Mesenteric fat pad (tissue), 1 donor: ENCODE data around the gene RASSF1. TPM values are rescaled to one million over a fixed set of nuclear protein-coding genes. Genes with fewer than 3 reads are reported as not detected.

Experiments
- DNase-seq: peaks from one replicate; pipeline ENCODE4 v3.0.0-alpha.2; 2020; ENCODE audit warnings: low spot score
- total RNA-seq: library from RNA; stranded (reverse); fragmentation: NEBNext Ultra II Directional; extraction: Animal tissue kit (Norgen Biotek cat#: 25700); gene quantifications from one replicate; pipeline ENCODE4 v1.2.1, GENCODE V29; 2021
- donor health status: DM: yes; HTN: yes; CAD: no.

The RASSF1 gene
- total RNA-seq, 1 donor from 2014 or later: 45.3 TPM

GRCh38 chr3:50369012-50369670, 28.5 kb upstream of the RASSF1 start:
- DNase-seq: no peak

DNA sequence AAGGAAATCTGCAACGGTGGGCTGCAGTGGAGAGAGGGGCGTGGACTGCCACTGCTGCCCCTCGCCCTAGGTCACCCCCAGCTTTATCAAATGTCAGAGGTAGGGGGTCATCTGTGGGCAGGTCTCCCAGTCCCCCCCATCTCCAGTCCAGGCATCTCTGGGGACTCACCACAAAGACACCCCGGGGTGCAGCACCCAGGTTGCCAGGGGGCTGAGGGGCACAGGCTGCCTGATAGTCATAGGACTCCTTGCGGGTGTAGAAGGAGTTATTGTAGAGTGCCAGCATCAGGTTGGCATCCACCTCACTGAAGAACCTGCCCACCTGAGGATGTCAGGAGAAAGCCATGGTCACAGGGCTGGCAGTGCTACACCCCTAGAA, 25.2 kb upstream of the RASSF1 start:
- no peak for DNase-seq

DNA sequence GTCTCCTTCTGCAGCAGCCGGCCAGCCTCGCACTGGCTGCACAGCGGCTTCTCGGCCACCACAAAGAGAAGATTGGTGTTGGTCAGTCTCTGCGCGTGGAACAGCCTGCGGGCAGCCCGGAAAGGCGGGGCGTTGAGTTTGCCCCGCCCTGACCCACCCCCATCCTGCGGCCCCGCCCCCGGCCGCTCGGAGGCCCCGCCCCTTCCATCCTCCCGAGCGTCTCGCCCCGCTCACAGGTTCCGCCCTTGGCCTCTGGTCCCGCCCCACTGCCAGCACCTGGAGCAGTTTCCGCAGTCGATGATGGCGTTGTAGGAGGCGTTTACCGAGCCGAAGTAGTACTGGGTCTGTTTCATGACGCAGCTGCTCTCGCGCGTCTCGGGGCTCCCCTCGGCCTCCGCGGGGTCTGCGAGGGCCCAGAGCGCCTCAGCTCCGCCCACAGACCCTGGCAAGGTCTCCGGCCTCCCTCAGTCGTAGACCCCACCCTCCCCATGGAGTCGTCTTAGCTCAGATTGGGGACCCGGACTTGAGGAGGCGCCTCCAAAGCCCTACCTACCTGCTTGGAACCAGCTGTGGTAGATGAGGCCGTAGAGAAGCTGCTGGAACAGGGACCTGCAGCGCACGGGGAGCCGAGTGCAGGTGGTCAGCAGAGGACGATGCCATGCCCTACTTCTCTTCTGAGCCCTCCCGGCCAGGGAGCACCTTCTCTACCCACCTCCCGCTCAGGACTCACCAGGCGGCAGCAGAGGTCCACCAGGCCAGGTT, 24.6 kb upstream of the RASSF1 start:
- DNase-seq: peak; percentile 95

DNA sequence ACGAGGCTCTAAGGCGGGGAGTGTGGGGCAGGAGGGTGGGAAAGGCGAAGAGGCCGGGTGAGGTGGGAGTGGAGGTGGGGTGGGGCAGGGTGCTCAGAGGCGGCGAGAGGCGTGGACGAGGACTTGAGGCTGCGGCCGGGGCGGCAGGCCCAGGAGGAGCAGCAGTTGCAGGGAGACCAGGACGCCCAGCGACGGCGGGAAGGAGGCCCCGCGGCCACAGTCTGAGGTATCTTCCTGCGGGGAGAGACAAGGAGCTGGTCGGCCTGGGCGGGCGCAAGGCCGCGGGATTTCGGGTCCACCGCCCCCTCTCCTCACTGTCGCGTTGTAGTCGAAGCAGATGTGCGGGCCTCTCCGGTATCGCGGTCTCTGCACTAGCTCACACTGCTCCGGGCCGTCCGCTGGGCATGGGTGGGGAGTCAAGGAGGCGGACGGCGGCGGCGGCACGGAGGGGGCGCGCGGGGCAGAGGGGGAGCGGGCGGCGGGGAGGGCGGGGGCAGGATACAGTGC, 24.0 kb upstream of the RASSF1 start:
- no peak for DNase-seq

DNA sequence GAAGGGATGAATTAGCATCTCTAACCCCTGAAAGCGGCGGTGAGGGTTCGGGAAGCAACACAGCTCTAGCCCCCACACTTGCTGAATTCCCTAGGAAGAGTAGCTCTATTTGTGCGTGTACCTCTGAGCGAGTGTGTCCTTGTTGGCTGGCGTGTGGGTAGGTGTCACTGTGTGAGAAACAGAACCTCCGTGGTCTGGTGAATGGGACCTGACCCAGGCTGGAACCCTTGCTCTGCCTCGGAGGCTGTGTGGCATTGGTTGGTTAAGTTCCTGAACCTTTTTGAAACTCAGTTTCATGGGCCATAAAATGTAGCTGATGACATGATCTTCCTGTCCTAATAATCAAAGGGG, 19.1 kb upstream of the RASSF1 start:
- DNase-seq: no peak

DNA sequence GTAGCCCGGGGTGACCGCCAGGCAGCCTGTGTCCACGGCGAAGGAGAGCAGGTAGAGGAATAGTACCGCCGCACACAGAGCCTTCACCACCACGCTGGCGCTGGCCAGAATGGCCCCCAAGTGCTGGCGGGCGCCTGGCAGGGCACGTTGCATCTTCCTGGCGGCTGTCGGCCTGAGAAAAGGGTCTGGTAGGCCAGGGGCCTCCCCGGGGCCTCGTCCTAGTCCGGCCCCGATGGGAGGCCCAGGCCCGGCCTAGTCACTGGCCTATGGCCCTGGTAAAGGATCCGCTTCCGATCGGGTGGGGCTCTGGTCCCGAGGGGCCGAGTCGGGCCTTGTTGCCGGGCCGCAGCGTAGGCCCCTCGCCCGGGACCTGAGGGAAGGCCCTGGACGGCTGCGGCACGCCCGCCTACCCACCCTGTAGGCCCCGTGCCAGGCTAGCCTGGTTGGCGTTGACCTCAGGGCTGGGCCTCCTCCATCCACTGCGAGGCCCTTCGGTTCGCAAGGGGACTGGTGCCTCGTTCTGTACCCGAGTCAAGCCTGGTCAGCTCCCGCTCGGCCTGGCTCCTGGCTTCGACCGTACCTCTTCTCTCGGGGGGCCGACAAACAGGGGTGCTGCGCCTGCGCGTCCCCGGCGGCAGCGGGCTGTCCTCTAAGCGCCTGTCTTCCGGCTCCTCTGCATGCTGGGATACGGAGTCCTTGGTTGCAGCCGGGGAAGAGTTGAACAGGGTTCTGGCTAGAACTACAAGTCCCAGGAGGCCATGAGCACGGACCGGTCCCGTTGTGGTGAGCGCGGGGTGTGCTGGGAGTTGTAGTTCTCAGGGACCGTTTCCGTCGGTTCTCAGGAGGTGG, 18.5 kb upstream of the RASSF1 start, which contains the start of gene TMEM115:
TMEM115 (minus strand) TSS at position 611 of the 849 bp plus-strand sequence; CDS start at position 153, 458 bp downstream.
- peak; percentile 97 for DNase-seq

DNA sequence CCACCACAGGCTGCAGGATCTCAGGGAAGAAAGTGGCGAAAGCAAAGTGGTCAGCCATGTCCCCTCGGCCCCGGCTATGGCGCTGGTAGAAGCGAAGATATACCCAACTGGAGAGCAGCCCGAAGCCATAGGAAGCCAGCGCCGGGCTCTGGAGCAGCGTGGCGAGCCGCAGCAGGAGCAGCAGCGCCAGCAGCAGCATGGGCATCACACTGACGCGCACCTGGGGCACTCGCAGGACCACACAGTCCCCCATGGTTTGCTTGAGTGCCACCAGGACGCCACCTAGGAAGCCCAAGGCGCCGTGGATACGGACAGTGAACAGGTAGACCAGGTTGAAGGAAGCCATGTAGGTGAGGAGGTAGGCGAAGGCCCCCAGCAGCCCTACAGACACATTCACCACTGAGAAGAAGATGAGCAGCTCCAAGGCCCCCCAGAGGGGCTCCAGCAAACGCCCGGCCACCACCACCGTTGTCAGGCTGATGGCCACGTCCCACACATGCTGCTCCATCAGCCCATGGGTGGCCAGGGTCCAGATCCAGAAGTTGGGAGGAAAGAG, 17.8 kb upstream of the RASSF1 start:
- DNase-seq: no peak

DNA sequence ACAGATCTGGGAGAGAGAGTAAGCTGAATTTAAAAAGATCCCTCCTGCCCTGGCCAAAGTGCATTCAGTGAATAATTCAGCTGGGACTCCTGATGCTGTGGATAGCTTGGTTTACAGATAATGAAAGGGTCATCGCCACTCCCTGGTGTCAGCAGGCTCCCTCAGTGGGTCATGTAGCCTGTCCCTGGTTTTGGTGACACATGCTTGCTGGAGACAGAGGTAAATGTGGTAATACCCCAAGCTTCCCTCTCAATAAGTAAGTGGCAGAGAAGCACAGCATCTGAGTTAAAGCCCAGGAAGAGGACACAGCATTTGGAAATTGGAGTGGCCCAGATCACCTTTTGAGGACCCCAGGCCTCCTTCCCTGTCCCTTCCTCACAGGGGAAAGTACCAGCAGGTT, 16.8 kb upstream of the RASSF1 start:
- DNase-seq: no peak

DNA sequence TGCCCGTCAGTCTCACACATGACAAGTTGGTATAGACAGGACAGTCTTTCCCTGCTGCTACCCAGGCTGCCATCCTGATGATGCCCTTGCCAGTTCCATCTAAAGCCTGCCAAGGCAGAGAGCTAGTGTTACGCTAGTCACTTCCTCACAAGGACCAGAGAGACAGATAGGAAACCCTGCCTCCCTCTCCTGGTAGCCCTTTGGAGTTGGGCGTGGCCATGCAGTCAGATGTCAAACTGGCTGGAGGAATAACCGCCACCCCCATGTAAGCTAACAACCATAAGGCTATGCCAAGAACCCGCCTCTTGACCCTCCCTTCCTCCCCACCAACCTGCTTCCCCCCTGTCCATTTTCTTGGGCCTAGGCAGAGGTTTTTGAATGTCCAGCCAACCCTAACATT, 15.9 kb upstream of the RASSF1 start:
- DNase-seq: no peak

DNA sequence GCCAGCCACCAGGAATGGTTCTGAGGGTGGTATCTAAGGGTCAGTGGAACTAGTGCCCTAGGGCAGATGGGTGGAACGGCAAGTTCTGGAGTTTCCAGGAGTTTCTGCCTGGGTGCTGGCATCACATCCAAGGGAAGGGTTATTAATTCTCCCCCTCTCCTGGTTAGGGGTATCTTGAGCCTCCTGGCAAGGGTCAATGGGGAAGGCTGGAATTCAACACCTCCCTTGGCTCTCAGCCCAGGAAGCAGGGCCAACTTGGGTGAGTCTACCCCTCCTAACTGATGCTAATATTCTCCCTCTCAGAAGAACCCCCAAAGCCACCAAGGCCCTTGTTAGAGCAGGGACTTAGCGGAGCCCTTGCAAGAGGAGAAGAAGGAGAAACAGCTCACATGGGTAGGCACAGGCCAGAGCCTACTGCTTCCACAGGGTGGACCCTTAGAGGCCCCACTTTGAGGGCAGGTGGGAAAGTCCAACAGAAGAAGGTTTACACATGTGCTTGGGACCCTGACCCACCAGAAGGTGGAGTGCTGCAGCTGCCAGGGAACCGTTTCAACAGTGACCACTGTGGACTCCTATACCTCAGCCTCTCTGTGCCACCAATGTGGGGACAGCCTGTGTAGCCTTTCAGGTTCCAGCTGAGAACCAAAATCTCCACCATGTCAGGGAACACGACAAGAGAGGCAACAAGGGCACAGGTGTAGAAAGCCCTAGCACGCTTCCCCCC, 15.4 kb upstream of the RASSF1 start:
- DNase-seq: no peak

DNA sequence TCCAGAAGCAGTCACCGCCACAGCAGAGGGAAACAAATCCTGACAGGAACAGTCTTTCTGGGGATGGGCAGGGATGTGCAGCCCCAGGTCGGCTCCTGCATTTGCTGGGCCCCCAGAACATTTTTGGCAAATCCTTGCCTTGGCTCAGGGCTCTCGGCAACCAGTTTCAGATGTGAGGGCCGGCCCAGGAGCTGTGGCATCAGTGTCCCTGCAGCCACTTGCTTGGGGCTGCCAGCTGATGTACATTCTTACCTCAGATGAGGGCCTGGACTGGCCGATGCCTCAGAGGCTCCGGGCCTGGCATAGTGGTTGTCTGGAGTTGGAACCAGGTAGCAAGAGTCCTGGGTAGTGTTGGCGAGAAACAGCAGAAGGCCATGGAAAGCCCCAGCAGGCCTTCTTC, 14.2 kb upstream of the RASSF1 start:
- DNase-seq: no peak

DNA sequence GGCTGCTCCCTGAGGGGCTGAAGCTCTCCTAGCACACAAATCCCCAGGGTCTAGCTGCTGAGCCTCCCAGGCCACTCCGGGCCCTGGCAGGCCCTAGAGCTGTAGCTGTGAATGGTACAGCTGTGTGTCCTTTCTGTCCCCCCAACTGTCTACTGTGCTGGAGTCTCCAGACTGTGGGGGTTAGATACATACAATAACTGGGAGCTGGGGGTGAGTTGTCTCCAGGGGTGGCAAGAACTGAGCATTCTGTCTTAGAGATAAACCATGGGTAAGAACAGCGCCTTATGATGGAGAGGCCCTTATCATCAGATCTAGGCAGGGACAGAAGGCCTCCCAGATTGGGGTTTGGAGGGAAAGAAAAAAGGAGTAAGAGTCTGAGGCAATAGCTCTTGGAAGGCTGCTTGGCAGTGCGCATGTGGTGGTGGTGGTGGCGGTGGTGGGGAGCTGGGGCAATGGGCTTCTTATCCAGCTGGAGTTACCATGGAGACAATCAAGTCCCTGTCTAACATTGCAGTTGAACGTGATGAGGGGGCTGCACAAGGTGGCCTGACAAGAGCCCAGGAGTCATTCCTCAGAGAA, 13.6 kb upstream of the RASSF1 start:
- DNase-seq: no peak

DNA sequence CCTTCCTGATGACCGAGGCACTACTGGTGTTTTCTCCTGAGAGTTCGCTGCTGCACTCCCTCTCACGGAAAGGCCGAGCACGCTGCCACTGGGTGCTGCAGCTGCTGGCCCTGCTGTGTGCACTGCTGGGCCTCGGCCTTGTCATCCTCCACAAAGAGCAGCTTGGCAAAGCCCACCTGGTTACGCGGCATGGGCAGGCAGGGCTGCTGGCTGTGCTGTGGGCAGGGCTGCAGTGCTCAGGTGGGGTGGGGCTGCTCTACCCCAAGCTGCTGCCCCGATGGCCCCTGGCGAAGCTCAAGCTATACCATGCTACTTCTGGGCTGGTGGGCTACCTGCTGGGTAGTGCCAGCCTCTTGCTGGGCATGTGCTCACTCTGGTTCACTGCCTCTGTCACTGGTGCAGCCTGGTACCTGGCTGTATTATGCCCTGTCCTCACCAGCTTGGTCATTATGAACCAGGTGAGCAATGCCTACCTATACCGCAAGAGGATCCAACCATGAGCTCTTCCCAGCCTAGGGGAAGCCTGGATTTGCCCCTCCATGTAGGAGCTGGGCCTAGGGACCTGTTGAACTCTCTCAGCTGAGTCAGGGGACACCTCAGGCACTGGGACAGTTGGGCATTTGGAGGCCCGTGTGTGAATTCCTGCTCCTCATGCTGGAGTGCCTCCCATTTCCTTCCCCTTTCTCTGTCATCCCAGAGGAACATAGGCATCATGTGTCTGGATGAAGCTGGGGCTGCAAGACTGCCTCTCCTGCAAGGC, 12.8 kb upstream of the RASSF1 start:
- DNase-seq: no peak

- DNase-seq: no peak
Observed at GRCh38 chr3:50352781-50353180, 12.1 kb upstream of the RASSF1 start.

- no peak for DNase-seq
Observed at GRCh38 chr3:50351323-50351697, 10.7 kb upstream of the RASSF1 start.

DNA sequence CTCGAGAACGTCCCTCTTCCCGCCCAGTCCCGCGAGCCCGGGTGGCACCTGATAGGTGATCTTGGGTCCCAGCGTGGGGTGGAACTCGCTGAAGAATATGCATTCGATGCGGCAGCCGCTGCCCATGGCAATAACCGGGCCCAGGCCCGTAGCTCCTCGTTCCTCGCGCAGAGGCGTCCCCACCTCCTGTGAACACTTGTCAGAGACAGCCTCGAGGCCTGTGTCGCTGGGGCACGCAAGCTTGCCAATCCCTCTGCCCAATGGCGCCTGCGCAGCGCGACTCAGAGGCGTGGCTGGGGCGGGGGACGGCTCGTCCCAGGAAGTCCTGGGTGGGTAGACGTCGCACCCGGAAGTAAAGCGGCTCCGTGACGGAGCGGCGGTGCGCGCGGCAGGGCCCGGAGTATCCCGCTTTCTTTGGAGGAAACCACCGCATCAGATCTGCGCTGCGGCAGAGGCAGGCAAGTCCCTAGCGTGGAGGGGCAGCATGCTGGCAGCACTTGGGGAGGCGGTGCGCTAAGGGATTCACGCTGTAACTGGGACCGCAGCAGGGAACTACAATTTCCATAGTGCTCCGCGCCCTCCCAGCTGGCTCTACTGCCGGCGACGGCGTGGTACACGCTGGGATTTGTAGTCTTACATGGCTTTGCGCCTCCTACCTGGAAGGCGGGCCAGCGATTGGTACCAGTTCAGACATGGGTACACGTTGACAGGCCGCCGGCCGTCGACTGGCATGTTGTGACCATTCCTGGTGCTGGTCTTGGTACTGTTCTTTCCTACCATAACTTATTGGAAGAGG, 10.1 kb upstream of the RASSF1 start, which contains the start of the genes CYB561D2 and NPRL2:
CYB561D2 (plus strand) TSS at position 336 of the 796 bp plus-strand sequence. CDS start 572 bp downstream, outside the sequence.
NPRL2 (minus strand) TSS at position 249 of the 796 bp plus-strand sequence; CDS start at position 126, 123 bp downstream.
- DNase-seq: peak; percentile 99

- DNase-seq: no peak
Observed at GRCh38 chr3:50350213-50350526, 9.5 kb upstream of the RASSF1 start.

DNA sequence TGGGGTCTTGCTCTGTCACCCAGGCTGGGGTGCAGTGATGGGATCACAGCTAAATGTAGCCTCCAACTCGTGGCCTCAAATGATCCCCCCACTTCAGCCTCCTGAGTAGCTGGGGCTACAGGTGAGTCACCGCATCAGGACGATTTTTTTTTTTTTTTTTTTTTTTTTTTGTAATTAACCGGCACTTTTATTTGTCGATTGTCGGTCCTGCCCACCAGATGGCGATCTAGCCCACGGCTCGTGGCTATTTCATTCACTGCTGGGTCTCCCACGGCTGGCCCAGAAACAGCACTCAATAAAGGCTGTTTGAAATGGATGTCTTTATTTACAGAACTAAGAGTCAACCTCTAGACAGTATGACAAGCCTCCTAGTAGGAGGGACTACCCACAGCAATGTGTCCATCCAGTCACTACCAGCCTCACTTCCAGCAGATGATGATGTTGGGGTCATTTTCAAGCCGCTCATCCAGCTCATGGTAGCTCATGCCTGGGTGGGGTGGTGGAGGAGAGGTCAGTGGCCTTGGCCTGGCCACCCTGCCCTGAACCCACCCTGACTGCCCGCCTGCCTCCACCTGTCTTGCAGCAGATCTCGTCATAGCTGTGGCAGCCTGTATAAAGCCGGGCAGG, 6.7 kb upstream of the RASSF1 start:
- no peak for DNase-seq
